Stimulated activated naive CD4-positive, alpha-beta T cell treated with Interleukin-2 at 50 U/mL for 16 hours (primary cell): Measurements from ENCODE around the gene GPS1.
A peak's percentile ranks its signal among the peaks of the same experiment; 100 is the strongest.

Source experiments
- DNase-seq: peaks from one replicate; lab custom pipeline; 2025; lab: John Stamatoyannopoulos, UW

Gene GPS1

DNA sequence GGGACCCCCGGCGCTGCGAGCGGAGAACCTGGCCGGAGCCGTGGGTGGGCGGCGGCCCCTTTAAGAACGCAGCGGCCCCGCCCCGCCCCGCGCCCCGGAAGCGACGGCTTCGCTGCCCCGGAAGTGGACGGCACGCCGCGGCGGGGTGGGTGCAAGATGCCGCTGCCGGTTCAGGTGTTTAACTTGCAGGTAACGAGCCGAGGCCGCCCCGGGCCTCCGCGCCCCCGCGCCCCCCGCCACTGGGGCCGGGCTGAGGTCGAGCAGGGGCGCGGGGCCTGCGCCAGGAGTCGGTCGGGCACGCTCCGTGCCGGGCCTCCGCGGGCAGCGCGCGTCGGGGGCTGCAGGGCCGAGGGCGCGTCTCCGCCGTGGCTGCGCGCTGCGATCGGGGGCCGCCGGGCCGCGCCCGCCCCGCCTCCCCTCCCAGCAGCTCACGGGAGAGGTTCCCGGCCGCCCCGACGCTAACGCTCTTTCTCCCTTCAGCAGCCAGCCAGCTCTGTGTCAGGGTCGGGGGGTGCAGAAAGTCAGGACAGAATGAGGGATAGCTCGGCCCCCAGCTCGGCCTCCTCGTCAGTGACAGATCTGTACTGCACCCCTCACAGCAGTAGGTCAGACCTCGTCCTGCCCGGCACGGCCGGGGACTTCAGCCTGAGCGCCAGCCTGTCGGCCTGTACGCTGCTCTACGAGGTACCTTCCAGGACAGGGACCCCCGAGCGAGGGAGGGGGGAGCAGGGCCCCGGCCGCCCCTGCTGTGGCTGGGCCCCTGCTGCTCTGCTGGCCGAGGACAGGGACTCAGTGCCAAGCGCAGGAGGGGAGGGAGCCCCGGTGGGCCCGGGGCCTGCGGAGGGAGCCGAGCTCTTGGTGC lies at the start of gene GPS1, which contains the start of gene RFNG:
GPS1 (plus strand) TSS at position 123 of the 862 bp plus-strand sequence; CDS start at position 157, 34 bp downstream.
RFNG (minus strand) TSS at position 36 of the 862 bp plus-strand sequence. CDS start 45 bp downstream, outside the sequence.
- peak; percentile 84 for DNase-seq

DNA sequence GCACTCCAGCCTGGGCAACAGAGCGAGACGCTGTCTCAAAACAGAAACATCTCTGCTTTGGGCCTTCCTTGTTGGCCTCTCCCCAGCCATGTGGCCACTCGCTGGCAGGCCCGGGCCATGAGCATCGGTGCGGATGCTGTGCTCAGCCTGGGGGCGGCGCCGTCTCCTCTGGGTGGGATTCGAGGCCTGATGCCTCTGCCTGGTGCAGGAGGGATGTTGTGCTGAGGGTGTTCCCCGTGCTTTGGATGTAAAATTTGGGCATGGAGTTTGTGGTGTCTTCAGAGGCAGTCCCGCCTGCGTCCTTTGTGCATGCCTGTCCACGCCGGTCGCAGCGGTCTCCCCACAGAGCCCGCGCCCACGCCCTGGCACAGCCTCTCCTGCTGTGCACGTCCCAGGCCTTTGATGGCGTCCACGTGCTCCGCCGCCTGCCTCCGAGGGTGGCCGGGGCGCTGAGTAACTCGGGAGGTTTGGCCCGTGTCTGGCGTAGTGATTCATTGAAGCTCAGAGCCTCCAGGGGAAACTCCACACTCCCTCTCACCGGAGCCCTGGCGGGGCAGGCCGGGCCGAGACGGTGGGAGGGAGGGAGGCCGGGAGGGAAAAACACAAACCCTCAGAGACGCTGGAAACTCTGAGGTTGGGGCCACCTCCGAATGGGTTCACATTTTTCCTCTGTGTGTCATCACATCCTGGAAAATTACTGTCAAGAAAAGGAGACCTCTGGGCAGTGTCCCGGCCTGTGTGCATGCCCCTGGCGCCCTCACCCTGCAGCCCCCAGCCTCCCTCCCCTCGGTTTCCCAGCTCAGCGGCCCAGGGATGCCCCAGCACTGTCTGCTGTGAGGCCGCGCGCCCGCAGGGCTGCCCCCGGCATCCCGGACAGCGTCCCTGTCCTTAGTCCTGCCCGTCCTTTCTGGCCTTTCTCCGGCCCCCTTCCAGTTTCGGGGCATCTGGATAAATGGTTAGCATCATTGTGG lies 48.0 kb upstream of the GPS1 start:
- DNase-seq = peak; percentile 60

DNA sequence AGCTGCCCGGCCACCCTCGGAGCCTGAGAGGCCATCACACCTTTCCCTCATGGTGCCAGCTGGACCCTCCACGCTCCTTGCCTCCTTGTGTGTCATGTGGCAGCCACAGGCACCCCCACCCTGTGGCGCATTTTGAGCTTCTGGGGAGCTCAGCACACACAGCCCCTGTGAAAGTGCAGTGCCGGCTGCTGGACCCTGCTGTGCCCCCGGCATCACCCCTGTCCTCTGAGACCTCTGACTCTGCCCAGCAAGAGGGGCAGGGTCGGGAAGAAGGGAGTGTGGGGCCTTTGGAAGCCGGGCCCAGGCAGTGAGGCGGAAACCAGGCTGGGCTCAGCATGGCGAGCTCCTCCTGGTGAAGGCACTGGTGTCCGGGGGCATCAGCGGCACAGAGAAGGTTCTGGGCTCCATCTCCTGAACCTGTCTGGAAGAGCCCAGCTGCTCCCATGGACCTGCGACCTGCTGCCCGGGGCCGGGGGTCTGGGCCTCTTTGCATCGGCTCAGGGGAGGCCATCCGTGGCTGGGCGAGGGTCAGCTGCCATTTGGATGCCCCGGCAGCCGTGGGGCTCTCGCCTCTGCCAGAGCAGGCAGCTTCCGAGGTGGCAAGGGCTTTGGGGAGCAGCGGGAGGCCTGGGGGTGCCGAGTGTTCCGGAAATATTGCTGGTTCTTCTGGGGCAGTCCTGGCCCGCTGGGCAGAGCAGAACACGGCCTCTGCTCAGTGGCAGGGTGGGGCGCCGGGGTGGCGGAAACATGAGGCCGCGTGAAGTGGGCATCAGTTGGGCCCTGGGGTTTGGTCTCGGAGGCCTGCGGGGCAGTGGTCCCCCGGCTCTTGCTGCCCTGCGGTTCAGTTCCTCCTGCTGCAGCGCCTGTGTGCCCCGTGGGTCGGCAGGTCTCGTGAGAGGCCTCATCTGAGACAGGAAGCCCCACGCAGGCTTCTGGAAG lies 46.9 kb upstream of the GPS1 start:
- no peak for DNase-seq

DNA sequence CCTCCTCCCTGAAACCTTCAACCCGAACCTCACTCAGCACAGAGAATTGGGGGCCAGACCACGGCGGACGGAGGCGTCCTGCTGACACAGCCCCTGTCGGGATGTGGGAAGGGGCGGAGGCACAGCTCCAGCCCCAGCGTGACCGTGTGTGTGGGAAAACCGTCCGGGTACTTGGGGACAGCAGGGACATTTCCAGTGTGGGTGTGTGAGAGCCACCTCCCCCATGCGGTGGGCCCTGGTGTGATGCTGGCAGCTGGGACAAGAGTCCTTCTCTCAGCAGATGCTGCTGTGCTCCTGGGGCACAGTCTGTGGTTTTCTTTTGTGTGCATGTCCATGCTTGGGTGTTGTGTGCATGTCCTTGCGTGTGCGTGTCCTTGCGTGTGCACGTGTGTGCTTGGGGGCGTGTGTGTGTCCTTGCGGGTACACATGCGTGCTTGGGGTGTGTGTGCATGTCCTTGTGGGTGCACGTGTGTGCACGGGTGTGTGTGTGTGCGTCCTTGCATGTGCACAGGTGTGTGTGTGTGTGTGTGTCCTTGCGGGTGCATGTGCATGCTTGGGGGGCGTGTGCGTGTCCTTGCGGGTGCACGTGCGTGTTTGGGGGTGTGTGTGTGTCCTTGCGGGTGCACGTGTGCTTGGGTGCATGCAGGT lies 45.9 kb upstream of the GPS1 start:
- DNase-seq = no peak

DNA sequence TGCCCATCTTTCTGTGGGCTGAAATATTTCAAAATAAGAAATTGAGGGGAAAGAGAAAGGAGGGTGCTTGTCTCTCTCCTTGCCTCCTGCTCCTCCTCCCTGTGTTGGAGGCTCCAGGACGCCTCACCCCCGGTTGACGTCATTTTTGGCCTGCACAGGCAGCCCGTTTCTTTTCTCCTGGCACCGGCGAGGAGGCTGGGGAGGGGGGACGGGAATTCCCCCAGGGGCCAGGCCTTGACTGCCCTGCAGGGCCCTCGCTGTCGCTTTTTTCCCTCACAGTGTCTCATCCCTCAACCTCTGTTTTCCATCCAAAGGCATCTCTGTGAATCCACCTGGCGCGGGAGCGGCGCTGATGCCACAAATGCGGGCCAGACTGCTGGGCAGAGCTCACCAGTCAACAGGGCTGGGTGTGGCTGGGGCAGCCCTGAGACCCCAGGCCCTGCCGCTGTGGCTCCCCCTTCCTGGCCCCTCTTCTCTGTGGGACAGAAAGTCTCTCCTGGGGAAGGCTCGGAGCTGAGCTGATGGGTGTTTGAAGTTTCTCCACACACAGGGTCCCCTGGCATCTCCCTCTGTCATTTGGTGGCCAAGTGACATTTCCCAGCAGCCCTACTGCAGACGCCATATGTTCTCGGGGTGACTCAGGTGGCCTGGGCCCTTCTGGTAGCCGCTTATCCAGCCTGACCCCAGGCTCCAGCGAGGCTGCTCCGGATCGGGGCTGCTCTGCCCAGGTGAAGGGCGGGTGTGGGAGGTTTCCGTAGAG lies 45.0 kb upstream of the GPS1 start:
- no peak for DNase-seq

DNA sequence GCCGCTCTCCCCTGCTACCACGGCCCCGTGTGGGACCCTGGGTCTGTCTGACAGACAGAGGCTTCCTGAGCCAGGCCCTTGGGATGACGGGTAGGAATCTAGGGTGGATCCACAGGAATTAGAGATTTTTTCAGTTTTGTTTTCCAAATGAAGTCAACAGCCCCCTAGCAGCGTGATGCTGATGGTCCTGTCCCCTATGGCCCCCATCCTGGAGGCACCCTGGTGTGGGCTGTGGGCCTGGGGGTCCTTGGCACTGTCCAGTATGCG lies 44.5 kb upstream of the GPS1 start:
- no peak for DNase-seq

DNA sequence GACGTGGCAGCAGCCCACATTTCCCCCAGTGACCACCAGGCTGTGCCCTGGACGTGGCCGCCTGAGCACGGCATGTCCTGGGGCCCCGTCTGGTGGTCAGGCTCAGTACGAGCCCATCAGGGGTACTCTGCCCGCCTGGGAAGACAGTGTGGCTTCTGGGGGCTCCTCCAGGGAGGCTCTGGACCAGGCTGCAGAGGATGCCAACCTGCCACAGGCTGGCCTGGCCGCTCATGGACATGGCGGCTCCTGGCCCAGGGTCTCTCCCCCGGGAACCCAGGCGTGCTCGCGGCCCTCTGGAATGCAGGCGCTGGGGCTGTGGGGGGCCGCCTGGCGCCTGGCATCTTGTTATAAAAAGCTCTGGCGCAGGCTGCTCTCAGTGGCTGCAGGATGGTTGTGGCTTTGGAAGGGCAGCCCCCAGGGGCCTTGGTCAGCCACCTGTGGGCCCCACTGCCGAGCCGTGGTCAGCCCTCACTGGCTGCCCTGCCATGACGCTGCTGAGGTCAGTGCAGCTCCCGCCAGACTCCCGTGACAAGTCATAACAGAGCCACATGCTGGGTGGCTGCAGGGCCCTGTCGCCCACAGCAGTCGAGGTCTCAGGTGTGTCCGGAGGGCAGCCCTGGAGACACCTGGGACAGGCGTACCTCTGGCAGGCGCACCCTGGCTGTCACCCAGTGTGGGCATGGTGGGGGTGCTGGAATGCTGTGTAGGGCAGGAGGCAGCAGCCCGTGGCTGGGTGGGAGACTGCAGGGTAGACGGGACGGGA lies 44.0 kb upstream of the GPS1 start:
- no peak for DNase-seq

DNA sequence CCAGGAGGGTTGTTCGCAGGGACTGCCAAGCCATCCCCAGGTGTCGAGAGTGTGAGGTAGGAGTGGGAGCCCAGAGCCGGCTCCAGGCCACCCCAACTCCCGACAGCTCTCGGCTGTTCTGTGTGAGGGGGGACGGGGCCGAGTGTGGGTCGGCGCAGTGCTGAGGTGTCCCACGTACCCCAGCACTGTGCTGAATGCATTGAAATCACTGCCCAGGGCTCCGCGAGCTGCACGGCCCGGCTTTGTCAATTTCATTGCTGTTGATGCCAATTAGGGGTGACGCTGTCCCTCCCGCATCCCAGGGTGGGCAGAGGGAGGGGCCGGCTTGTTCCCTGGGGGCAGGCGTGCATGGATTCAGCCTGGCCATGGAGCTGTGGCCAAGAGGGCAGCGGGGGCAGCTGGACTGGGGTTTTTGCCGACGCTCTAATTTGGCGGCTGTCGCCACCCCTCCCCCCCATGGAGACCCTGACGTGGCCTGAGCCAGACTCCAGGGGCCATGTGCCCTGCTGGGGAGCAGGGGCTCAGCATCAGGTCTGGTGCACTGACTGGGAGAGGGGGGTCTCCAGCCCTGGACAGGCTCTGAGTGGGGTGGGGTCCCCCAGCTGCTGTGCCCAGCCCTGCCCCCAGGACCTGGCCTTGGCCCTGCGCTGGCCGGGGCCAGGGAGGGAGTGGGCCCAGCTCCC lies 43.3 kb upstream of the GPS1 start:
- DNase-seq = no peak

DNA sequence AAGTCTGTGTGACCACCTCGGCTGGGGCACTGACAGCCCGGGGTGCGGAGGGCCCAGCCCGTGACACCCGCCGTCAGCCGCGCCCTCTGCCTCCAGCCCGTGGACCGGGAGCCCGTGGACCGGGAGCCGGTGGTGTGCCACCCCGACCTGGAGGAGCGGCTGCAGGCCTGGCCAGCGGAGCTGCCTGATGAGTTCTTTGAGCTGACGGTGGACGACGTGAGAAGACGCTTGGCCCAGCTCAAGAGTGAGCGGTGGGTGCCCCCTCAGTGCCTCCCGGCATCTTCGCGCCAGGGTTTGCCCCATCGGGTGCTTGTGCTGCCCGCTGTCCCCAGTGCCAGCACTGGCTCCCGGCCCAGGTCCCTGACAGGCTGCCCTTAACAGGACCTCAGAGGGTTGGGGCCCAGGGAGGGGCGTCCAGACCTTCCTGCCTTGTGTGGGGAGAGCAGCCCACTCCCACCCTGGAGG lies 42.7 kb upstream of the GPS1 start:
- DNase-seq = no peak

DNA sequence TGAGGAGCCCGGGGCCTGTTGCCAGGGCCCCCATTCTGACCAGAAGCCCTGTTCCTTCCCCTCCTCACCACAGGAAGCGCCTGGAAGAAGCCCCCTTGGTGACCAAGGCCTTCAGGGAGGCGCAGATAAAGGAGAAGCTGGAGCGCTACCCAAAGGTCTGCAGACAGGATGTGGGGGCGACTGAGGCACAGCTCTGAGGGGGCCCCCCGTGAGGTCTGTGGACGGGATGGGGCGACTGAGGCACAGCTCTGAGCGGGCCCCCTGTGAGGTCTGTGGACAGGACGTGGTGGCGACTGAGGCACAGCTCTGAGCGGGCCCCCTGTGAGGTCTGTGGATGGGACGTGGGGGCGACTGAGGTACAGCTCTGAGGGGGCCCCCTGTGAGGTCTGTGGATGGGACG lies 42.3 kb upstream of the GPS1 start:
- DNase-seq = no peak

DNA sequence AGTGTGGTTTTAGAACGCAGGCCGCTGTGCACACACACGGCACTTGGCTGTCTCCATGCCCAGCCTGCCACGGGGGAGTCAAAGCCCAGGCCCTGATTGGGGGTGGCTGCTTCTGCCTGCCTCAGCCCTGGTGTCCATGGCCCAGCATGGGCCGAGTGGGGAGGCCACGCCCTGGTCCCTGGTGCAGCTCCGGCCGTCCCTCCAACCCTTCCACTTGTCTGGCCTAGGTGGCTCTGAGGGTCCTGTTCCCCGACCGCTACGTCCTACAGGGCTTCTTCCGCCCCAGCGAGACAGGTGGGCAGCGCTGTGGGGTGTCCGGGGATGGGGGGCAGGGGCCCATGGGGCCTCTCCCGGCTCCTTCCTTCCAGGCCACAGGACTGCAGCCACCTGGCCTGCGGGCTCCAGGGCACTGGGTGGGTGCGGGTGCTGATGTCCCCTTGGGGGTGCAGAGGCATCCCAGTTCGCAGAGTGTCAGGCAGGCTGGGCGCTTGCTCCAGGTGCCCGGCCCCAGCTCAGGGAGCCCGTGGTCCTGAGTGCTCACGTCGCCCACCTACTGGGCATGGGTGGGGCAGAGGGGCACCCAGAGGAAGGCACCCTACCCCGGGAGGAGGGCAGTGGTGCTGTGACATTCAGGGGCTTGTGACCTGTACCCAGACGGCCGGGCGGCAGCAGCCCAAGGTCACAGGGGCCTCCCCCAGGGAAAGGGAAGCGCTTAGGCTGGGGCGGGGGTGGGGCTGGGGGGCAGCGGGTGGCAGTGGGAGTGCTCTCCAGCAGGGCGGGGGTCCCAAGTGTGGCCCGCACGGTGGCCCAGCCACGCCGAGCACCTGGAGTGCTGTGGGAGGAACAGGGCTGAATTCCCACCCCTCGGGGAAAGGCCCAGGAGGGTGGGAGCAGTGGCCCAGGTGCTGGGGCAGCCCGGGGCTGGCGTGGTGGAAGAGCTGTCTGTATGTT lies 40.8 kb upstream of the GPS1 start:
- no peak for DNase-seq

DNA sequence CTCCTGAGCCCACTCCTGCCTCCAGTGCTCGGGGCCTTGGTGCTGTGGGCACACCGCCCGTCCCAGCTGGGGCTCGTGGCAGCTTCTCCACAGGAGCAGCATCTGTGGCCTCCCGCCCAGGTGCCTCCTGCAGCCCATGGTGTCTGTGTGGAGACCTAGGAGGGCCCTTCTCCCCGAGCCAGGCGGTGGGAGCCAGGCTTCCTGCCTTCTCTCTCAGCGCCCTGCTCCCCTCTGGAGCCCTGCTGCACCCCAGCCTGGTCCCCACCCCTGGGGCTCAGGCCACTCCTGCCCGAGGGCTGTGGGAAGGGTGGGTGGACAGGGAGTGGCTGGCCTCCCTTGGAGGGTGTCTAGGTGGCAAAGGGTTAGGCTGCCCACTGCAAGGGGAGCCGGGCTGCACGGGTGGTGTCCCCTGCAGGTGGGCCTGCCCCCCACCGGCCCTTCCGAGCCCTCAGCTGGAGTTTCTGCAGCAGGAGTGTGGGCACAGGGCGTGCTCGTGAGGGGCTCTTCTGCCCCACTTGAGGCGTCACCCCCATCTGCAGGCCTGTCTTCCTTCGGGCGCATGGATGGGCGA lies 40.0 kb upstream of the GPS1 start:
- DNase-seq = no peak

DNA sequence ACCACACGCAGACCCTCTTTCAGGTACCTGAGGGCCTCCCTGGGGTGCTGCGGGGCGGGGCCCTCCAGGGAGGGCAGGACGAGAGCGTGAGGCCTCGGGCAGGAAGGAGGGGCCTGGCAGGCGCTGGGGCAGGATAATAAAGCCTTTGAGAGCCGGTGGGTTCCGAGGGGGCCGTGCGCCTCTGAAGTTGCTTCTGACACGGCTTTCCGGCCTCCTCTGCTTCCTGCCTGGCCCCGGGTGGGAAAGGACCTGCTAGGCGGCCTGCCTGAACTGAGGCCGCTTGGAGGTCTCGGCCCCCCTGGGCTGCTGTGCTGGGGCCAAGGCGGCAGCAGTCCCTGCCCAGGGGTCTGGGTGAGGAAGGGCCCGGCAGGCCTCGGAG lies 39.4 kb upstream of the GPS1 start:
- no peak for DNase-seq

DNA sequence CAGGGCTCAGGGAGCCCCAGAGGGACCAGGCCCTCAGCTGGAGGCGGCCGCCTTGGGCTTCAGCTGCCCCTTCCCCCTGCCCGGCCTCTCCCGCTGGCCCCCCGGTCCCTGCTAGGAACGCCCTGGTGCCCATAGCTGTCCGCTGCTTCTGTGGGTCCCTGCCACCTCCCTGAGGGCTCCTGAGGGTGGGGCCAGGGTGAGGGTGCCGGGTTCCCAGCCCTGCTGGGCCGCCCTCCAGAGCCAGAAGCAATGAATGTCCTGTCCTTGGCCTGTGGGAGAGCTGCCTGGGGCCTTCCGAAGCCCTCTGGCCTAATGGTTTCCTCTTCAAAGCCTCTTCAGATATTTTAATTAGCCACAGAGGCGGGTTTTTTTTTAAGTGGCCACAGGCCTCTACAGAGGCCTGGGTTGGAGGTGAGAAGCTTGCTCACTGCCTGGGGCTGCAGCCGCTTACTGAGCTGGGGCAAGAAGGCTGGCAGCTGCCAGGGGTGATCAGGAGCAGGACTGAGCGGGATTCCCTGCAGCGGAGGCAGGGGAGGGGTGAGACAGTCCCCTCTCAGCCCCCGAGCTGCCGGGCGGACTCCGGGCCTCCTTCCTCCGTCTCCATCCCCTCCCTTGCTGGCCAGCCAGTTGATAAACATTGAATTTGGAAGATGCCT lies 38.9 kb upstream of the GPS1 start:
- DNase-seq = no peak

DNA sequence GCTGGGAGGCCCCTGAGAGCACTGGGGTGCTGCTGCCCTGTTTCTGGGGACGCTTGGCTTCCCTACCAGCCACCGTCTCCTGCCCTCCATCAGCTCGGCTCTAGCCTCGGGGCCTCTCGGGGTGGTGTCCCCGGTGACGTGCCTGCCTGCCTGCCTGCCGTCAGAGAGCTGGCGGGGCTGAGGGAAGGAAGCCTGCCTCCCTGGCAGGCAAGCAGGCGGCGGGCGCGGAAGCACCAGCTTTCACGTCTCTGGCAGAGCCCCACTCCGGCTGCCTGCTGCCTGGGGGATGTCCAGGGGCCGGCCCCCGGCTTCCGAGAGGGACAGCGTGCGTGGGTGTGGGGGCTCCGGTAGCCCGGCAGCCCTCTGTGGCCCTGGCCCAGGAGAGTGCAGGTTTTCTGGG lies 38.4 kb upstream of the GPS1 start:
- no peak for DNase-seq

DNA sequence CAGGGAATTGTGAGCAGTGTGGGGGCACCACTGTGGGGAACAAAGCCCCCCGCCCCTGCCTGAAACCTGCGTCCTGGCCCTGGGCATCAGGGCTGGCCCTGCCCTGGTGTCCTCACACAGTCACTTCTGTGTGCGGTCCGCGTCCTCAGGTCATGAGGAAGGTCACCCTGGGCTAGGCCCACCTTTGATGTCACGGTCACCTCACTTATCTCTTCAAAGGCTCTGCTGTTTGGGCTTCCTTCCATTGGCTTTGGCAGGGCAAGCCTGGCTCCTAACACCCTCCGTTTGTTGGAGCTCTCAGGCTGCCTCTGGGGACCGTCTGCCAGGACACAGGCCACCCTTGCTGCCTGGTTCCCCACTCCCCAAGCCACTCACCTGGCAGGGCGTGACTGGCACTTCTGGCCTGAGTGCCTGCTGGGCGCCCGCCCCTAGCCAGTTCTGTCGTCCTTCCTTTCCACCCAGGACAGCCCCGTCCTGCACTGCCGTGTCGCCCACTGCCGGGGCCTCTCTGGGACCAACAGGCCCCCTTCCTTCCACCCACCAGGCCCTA lies 37.9 kb upstream of the GPS1 start:
- no peak for DNase-seq

DNA sequence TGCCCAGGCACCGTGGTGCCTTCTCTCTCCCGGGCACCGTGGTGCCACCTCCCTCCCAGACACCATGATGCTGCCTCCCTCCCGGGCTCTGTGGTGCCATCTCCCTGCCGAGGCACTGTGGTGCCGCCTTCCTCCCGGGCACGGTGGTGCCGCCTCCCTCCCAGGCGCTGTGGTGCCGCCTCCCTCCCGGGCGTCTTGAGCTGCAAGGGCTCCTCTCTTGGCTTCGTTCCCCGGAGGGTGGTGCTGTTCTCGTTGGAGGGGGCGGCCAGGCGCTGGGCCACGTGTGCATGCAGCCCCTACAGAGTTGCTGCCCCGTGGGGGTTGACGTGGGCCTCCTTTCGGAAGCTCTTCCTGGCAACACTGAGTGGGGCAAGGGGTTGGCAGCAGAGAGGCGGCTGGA lies 37.3 kb upstream of the GPS1 start:
- no peak for DNase-seq
